GM23248 (cell line): ENCODE data around the gene RBM23. TPM values are rescaled to one million over a fixed set of nuclear protein-coding genes. Genes with fewer than 3 reads are reported as not detected.
"Not testable (repeated sequence)": the region's sequence is repeated elsewhere in the genome, so short reads cannot be mapped to it uniquely, and the experiment has no call there.

Experiments used
- DNase-seq: peaks from one replicate; pipeline ENCODE4 v3.0.0-alpha.2; 2015
- H2AFZ ChIP-seq: fragments of 200-600 bp; sonication (generic); 2 replicates; pipeline ENCODE4 v1.6.1; 2016; ENCODE audit warnings: antibody characterized with exemption
- H3F3A ChIP-seq: fragments of 200-600 bp; sonication (generic); 2 replicates; pipeline ENCODE4 v1.6.1; 2016; ENCODE audit warnings: mild to moderate bottlenecking, antibody characterized with exemption, mixed run types; ENCODE audit not compliant: insufficient read depth
- H3K27ac ChIP-seq: fragments of 200-600 bp; sonication (generic); 2 replicates; pipeline ENCODE4 v1.5.1; 2016; ENCODE audit warnings: mild to moderate bottlenecking
- H3K27me3 ChIP-seq: fragments of 200-600 bp; sonication (generic); replicated peaks from 2 replicates; pipeline ENCODE4 v1.6.1; 2016; ENCODE audit warnings: mild to moderate bottlenecking; ENCODE audit not compliant: insufficient read depth
- H3K36me3 ChIP-seq: fragments of 200-600 bp; sonication (generic); 2 replicates; pipeline ENCODE4 v1.6.1; 2016; ENCODE audit warnings: low read depth, mild to moderate bottlenecking
- H3K4me1 ChIP-seq: fragments of 200-600 bp; sonication (generic); 2 replicates; pipeline ENCODE4 v1.6.1; 2016; ENCODE audit warnings: mild to moderate bottlenecking; ENCODE audit not compliant: insufficient read depth
- H3K4me2 ChIP-seq: fragments of 200-600 bp; sonication (generic); one replicate; pipeline ENCODE4 v1.6.1; 2016; ENCODE audit warnings: mild to moderate bottlenecking; ENCODE audit not compliant: unreplicated experiment
- H3K4me3 ChIP-seq: fragments of 200-600 bp; sonication (generic); 2 replicates; pipeline ENCODE4 v1.5.1; 2016; ENCODE audit warnings: mild to moderate bottlenecking
- H3K79me2 ChIP-seq: fragments of 200-600 bp; sonication (generic); 2 replicates; pipeline ENCODE4 v1.6.1; 2016; ENCODE audit warnings: mild to moderate bottlenecking; ENCODE audit not compliant: insufficient read depth
- H3K9ac ChIP-seq: fragments of 200-600 bp; sonication (generic); 2 replicates; pipeline ENCODE4 v1.6.1; 2016; ENCODE audit warnings: mild to moderate bottlenecking
- H3K9me2 ChIP-seq: fragments of 200-600 bp; sonication (generic); 2 replicates; pipeline ENCODE4 v1.6.1; 2016; ENCODE audit warnings: mixed run types, mild to moderate bottlenecking, moderate library complexity; ENCODE audit not compliant: insufficient read depth
- H3K9me3 ChIP-seq: fragments of 200-600 bp; sonication (generic); one replicate; pipeline ENCODE4 v1.6.1; 2017; ENCODE audit warnings: low read depth
- H4K20me1 ChIP-seq: fragments of 200-600 bp; sonication (generic); 2 replicates; pipeline ENCODE4 v1.6.0; 2016; ENCODE audit not compliant: insufficient read depth
- EZH2 ChIP-seq: fragments of 200-600 bp; sonication (generic); IDR thresholded peaks from 2 replicates; pipeline ENCODE4 v1.6.1; 2018; ENCODE audit warnings: antibody characterized with exemption, mild to moderate bottlenecking; ENCODE audit not compliant: insufficient read depth, poor library complexity, severe bottlenecking
- EZH2phosphoT487 ChIP-seq: fragments of 200-600 bp; sonication (generic); IDR thresholded peaks from 2 replicates; pipeline ENCODE4 v1.6.1; 2018; ENCODE audit warnings: antibody characterized with exemption, moderate library complexity, mild to moderate bottlenecking, low read depth; ENCODE audit not compliant: insufficient read depth
- WGBS, 2 experiments: methylation state at CpG; one replicate each; pipeline ENCODE4 v1.1.6; 2015 to 2017; ENCODE audit warnings: low lambda C conversion rate in 2 of 2, low coverage in 1 of 2; ENCODE audit errors: missing lambda C conversion rate in 2 of 2; 5-methylcytosine and 5-hydroxymethylcytosine counted together
- in situ Hi-C: fragments of 300-500 bp; cut with MboI; formaldehyde crosslinking; loops from 2 replicates; pipeline ENCODE4 v1.15.0; 2020
- polyA plus RNA-seq: library from polyadenylated mRNA; unstranded; fragments of >200 nt; fragmentation: Nextera tagmentation; extraction: Ambion mirVana; gene quantifications from 2 replicates; pipeline ENCODE4 v1.2.1, GENCODE V29; 2016
- total RNA-seq: library from RNA; depleted of rRNA; stranded (reverse); fragments of >200 nt; shearing (Covaris generic); gene quantifications from 2 replicates; pipeline ENCODE4 v1.2.3, GENCODE V29; 2014

The RBM23 gene
- total and polyA plus RNA-seq, 2 experiments from 2014 or later, result 33.8 to 57.2 TPM

- H3K27ac ChIP-seq, result peak overlapping the region; percentile 100
- no peak for DNase-seq
- H2AFZ ChIP-seq, result peak overlapping the region; percentile 99
- peaks cover 50% of the 10 kb centered on the region for H3K4me1 ChIP-seq
- H3K9me3 ChIP-seq, result no peaks in the 10 kb centered on the region
- no peak for TF ChIP-seq EZH2phosphoT487
- peak overlapping the region; percentile 94 for H3K9ac ChIP-seq
- H3F3A ChIP-seq, result peaks cover 44% of the 10 kb centered on the region
- no peaks in the 10 kb centered on the region for H3K9me2 ChIP-seq
- H4K20me1 ChIP-seq, result no peaks in the 10 kb centered on the region
- H3K36me3 ChIP-seq, result no peaks in the 10 kb centered on the region
- peak overlapping the region; percentile 80; the same call in 1 of the 2 replicates for H3K4me3 ChIP-seq
- H3K27me3 ChIP-seq, result no peaks in the 10 kb centered on the region
- peak overlapping the region; percentile 94 for H3K4me2 ChIP-seq
- in situ Hi-C loops, result loop anchor here (10.0 kb wide), 1 partner anchor 288 kb away; no protein-coding TSS in a partner anchor
- no peaks in the 10 kb centered on the region for H3K79me2 ChIP-seq
- 47 to 55% methylated on average over 2 of the region's 2 CpGs for WGBS, 2 experiments
Observed at GRCh38 chr14:22852599-22852939, 66.4 kb downstream of the RBM23 start.

DNA sequence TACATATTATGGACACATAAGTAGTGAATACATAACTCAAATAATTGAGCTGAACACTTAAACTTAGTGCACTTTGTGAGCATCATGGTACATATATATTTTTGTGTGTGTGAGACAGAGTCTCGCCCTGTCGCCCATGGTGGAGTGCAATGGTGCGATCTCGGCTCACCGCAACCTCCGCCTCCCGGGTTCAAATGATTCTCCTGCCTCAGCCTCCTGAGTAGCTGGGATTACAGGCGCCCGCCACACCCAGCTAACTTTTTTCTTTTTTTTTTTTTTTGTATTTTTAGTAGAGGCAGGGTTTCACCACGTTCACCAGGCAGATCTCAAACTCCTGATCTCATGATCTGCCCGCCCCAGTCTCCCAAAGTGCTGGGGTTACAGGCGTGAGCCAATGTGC, 66.8 kb downstream of the RBM23 start:
- Histone ChIP-seq H3F3A (peaks cover 44% of the 10 kb centered on the region), H3K27ac (peak overlapping the region; percentile 100), H2AFZ (peak overlapping the region; percentile 19), H3K4me2 (peak overlapping the region; percentile 43), H3K4me1 (peaks cover 51% of the 10 kb centered on the region), H3K9ac (peak overlapping the region; percentile 94)
- in situ Hi-C loops, result loop anchor here (10.0 kb wide), 1 partner anchor 287 kb away; no protein-coding TSS in a partner anchor
- not testable (repeated sequence) for H3K36me3 ChIP-seq, H3K4me3 ChIP-seq, H3K9me3 ChIP-seq, H3K9me2 ChIP-seq, H3K27me3 ChIP-seq, H3K79me2 ChIP-seq, H4K20me1 ChIP-seq
- DNase-seq, result peak; percentile 23
- WGBS, 2 experiments, result 60 to 63% methylated on average over 12 of the region's 12 CpGs

GRCh38 chr14:22850944-22851764, 67.8 kb downstream of the RBM23 start:
- H3K4me3 ChIP-seq, result peak overlapping the region; percentile 60
- H3K9ac ChIP-seq, result peak overlapping the region; percentile 94
- DNase-seq, result peak; percentile 98
- H3K9me3 ChIP-seq, result no peaks in the 10 kb centered on the region
- no peaks in the 10 kb centered on the region for H3K27me3 ChIP-seq
- no peaks in the 10 kb centered on the region for H4K20me1 ChIP-seq
- H3F3A ChIP-seq, result peaks cover 52% of the 10 kb centered on the region
- in situ Hi-C loops, result loop anchor here (10.0 kb wide), 1 partner anchor 286 kb away; no protein-coding TSS in a partner anchor
- 2 to 3% methylated on average over 9 of the region's 9 CpGs for WGBS, 2 experiments
- peak overlapping the region; percentile 88 for H3K4me2 ChIP-seq
- no peaks in the 10 kb centered on the region for H3K9me2 ChIP-seq
- no peak for TF ChIP-seq EZH2
- TF ChIP-seq EZH2phosphoT487, result no peak
- peaks cover 60% of the 10 kb centered on the region for H3K4me1 ChIP-seq
- peaks cover 7% of the 10 kb centered on the region; the same call in 1 of the 2 replicates for H3K36me3 ChIP-seq
- H3K79me2 ChIP-seq, result peaks cover 5% of the 10 kb centered on the region
- H2AFZ ChIP-seq, result peak overlapping the region; percentile 19; the same call in 1 of the 2 replicates
- peak overlapping the region; percentile 100 for H3K27ac ChIP-seq

- no peak overlapping the region for H2AFZ ChIP-seq
- no peaks in the 10 kb centered on the region for H3K9me3 ChIP-seq
- peak overlapping the region; percentile 88 for H3K4me2 ChIP-seq
- H3K79me2 ChIP-seq, result peaks cover 21% of the 10 kb centered on the region
- H3F3A ChIP-seq, result peaks cover 71% of the 10 kb centered on the region
- WGBS, 2 experiments, result 6 to 8% methylated on average over 18 to 19 of the region's 19 CpGs
- no peak for TF ChIP-seq EZH2phosphoT487
- TF ChIP-seq EZH2, result no peak
- in situ Hi-C loops, result no loop called here
- H3K27ac ChIP-seq, result peak overlapping the region; percentile 100
- no peaks in the 10 kb centered on the region for H3K27me3 ChIP-seq
- H3K9ac ChIP-seq, result peak overlapping the region; percentile 94
- H3K9me2 ChIP-seq, result no peaks in the 10 kb centered on the region
- H3K4me3 ChIP-seq, result 0 out of 2 replicates have a peak overlapping the region, but pooled peaks have one; percentile 50
- H3K4me1 ChIP-seq, result peaks cover 67% of the 10 kb centered on the region
- peaks cover 19% of the 10 kb centered on the region for H3K36me3 ChIP-seq
- peak; percentile 83 for DNase-seq
- no peaks in the 10 kb centered on the region for H4K20me1 ChIP-seq
Observed at GRCh38 chr14:22849212-22849819, 69.6 kb downstream of the RBM23 start.
